NOMO-1 (cell line): ENCODE measurements around the gene PVALEF.

Experiments used
- DNase-seq, 2 experiments: peaks; one replicate each; lab custom pipeline; 2025; ENCODE audit not compliant: unreplicated experiment in 2 of 2; lab: John Stamatoyannopoulos, UW

The PVALEF gene

DNA sequence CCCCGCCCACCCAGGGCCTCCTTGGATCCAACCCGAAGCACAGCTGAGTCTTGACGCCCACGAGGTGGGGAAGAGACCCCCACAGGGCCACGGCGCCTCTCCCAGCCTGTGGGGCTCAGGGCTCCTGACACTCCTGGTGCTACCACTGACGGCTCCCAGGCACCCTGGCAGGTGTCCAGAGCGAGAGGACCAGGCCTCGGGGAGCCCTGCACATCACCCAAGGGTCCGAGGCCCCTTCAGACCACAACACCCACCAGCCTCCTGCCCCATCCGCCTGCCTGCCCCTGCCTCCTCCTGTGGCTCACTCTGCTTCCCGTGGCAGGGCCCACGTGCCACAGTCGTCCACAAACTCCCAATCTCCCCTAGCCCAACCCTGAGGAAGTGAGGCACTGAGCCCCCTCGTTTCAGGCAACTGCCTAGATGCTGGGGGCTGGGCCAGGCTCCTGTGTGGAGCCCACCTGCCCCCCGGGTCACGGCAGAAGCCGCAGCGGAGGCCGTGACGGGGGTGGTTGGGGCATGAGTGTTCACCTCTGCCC, 29.0 kb downstream of the PVALEF start:
- no peak for DNase-seq

DNA sequence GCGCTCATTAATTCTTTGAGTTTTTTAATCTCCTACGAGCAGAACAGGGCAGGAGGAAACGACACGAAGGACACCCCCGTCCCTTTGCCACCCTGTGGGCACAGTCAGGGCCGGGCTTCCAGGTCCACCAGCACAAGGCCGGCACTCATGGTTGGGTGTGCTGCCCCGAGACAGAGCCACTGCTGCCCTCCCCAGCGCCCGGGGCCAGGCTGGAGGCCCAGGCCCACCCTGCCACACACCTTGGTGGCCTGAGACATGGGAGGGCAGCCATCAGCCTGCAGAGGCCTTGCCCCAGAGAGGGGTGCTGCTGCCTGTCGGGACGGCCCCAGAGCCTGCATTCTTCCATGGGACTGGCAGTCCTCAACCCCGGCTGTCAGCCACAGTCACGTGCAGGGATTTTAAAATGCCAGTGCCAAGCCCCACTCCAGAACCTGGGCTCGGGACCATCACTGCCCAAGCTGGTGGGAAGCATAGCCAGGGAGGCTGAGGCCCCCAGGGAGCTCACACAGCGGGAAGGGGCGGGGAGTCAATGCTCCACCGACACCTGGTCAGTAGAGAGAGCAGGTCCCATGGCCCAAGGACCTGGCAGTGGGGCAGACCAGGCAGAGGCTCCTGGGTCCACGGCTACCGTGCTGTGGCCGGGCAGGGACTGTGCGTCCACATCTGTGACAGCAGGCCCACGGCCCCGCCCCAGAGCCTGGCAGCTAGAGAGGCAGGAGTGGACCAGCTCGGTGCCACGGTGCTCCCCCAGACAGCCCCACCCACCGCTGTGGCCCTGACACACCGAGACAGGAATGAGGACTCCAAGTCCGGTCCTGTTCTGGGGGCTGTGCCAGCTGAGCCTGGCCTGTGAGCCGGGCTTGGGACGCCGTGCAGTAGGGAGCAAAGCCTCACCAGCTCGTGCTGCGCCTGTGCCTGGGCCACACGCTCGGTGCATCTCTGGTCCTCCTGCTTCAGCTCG, 29.9 kb downstream of the PVALEF start:
- no peak for DNase-seq

DNA sequence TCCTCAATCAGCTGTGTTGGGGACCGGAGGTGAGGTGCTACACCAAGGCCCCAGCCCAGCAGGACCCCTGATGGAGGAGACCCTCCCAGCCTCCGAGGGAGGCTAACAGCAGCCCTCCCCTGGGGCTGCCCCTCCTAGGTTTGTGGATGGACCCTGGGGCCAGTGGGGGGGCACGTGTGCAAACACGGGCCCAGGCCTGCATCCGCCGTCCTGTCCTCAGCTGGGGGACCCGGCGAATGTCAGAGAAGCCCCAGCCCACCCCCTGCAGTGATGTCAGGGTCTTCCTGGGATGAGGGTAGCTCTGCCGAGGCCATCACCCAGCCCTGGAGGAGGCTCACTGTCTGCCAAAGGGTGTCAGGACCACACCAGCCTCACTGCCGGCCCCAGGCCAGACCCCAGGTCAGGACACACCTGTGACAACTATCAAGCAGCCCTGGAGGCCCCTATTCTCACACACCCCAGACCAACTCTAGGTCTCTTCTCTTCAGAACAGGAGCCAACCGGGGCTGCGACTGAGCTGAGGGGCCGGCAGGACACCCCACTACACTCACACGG, 30.7 kb downstream of the PVALEF start:
- no peak for DNase-seq

DNA sequence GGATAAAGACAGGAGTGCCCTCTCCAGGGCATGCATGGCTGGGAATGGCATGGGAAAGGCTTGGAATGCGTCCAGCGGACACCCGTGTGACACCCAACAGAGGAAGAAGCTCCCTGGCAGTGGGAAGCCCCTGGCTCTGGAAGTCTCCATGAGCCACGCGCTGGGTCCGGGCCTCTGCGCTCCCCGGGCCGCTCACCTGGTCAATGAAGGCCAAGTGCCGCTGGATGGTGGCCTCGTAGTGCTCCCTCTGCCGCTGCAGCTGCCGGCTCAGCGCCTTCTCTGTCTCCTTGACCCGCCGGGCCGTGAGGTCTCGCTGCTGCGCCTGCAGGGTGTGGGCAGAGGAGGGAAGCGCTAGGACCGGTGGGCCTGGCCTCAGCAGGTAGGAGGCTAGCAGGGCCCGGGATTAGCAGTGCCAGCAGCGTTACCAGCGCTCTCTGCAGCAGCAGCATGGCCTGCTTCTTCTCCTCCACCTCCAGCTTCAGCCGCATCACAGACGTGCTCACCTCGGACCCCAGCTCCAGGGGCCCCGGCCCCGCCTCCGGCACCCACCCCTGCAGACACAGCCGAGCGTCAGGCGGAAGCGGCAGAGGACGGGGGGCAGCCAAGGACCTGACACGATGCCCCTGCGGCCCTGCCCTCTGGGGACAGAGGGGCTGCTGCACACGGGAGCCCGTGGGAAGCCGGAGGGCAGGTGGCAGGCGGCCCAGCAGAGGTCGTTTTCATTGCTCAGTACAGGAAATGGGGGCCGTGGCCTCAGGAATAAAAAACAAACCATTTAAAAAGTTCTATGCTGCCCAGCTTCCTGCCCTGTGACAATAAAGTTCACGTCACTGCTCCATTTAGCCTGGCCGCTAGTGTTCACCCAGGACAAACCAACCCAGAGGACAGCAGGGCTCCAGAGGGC, 31.4 kb downstream of the PVALEF start:
- no peak for DNase-seq

DNA sequence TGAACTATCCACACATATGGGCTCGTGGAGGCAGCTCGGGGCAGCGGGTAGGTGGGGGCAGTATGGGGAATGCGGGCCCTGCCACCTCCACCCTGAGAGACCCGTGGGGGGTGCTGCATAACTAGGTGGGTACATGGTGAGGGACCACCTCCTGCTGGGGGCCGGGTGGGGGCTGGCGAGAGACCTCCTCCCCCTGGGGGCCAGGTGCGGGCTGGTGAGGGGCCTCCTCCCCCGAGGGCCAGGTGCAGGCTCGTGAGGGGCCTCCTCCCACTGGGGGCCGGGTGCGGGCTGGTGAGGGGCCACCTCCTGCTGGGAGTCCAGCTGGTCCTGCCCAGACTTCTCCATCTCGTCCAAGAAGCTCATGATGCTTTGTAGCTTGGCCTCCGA, 32.1 kb downstream of the PVALEF start:
- no peak for DNase-seq

DNA sequence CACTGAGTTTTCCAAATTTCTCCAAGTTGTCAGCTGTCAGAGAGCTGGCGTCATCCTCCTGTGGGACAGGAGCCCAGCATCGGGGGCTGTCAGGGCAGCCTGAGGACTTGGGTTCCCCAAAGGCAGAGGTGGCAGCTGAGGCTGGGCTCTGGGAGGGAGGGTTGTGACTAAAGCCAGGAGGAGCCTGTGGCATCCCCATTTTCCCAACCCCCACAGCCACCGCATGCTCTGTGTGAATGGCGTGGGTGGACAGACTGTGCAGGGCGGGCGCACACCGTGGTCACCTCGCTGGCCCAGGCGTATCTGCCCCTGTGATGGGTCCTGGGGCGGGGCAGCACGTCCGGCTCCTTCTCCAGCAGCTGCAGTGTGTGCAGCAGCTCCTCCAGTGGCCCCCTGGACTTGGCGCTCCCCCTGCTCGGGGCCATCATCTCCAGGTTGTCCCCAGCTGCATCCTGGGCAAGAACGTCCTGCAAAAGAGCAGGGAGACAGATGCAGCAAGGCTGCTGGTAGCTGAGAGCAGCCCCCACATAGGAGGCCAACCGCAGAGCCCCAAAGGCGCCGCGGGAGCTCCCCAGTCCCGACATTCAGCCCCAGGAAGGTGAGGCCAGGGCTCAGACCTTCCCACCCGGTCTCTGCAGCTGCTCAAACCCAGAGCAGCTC, 32.7 kb downstream of the PVALEF start:
- DNase-seq: no peak

DNA sequence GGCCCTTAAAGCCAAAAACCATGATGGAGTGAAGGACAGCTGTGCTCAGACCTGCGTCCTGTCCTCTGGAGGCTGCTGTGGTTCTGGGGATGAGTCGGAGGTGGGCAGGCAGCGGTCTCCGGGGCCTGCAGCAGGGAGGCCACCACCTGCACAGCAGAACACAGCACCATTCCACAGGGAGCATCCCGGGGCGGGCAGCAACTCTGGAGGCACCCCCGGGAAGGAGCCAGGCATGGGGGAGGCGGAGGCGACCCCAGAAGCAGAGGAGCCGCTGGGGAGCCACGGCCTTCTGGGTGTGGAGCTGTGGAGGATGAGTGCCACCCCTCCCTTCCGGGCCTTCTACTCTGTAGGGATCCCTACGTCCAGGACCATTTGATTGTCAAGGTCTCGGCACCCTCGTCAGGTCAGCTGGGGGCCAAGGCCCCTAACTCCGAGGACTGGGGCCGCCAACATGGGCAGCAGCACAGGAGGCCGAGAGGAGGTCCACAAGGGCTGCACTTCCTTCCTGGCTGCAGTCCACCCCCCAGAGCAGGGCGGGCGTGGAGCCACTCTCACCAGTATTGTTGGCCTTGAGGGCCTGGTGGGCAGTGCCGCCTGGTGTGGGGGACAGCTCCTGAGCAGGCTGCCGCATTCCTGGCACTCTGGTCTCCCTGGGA, 33.6 kb downstream of the PVALEF start:
- DNase-seq: no peak

DNA sequence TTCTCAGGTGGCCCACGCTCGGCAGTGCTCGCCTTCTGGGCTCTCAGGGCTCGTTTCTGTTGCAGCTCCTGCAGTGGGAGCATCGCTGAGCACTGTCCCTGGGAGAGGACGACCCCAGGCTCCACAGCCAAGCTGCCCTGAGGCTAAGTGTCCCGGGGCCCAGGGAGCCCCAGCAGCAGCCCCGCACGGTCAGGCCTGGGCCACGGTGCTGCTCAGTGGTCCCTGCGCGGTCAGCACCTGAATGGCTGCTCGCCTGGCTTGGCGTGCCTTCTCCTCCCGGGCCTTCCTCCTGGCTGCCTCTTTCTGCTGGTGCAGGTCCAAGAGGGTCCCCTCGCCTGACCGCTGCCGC, 34.1 kb downstream of the PVALEF start:
- no peak for DNase-seq

DNA sequence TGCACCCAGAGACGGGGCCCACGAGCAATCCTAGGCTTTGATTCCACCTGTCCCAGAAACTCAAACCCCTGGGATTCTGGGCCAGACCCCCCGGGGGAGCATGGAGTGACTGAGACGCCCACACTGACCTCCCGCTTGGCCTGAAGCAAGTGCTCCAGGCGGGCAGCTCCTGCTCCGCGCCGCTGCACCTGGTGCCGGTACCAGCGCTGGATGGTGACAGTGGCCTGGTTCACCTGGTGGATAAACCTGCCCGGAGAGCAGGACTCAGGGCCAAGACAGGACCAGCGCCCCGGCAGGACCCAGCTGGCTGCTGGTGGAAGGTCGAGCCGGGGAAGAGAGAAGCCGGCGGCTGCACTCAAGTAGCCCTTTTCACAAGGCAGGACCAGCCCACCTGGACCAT, 34.9 kb downstream of the PVALEF start:
- no peak for DNase-seq

DNA sequence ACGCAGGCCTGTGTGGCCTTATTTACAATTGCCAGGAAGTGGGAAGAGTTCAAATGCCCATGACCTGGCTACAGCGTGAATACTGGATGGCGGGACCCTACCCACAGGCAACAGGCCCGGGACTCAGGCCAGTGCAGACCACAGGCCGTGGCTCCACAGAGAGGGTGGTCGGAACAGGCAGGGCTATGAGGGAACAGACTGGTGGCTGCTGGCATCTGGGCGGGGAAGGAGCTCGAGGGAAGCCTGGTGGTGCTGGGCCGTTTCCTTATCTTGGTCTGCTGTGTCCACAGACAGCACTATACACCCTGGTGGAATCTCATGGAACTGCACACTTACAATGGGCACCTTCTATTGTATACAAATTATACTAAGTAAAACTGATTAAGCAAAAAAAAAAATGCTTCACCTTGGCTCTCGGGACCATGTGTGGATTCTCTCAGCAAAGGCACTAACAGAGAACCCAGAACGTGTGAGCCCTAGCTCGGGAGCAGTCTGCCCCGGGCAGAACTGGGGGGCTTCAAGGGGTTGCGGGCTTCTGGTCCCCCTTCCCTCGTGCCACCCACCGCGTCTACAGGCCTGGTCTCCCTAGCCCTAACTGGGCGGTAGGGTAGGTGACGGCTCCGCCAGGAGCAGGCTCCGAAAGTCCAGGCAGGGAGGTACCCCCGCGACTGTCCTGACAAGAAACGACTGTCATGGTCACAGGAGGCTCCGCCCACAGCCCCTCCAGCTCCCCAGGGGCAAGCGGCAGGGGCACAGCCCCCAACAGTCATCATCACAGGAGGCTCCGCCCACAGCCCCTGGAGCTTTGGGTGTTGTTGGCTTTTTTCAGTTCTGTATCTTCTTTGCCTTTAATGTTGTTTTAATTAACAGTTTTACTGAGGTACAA, 35.6 kb downstream of the PVALEF start:
- peak; percentile 10 to 31 for DNase-seq

DNA sequence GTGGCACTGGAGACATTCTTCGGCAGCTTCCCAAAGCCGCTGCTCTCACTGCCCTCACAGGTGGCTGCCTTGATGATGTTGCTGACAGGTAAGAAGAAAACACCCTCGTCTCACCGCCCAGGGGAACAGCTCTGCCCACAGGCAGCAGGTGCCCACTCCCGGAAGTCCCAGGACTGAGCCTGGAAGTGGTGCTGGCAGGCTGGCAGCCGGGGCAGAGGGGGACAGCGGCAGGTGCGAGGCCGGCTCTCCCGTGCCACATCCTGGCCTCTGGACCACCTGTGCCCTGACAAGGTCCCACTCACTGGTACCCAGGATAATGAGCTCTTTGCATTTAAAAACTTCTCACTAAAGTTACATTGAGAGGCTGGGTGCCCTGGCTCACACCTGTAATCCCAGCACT, 37.0 kb downstream of the PVALEF start:
- DNase-seq: no peak

DNA sequence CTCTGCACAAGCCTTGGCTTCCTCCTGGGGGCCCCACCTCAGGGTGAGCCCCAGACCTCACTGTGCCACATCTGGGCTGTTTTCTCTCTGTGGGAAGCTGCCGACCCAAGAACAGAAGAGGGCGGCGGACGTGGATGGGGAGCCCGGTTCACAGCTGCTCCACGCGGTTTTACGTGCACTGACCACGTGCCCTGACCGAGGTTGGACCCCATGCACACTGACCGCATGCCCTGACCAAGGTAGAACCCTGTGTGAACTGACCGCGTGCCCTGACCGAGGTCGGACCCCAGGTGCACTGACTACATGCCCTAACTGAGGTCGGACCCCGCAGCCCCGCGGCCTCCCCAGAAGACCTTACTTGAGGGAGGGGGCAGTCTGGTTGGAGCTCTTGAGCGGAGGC, 37.8 kb downstream of the PVALEF start:
- DNase-seq: no peak

DNA sequence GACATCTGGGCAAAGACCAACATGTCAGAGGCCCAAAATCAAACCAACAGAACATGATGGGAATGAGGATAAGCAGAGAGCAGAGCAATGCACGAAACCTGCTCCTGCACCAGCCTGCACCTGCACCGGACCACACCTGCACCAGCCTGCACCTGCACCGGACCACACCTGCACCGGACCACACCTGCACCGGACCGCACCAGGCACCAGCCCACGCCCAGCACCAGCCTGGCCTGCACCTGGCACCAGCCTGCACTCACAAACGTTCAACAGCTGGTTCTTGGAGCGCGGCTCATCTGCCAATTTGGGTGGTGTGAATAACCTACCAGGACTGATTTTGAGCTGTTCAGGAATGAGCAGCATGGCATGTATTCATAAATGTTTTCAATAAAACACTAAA, 39.3 kb downstream of the PVALEF start:
- no peak for DNase-seq

DNA sequence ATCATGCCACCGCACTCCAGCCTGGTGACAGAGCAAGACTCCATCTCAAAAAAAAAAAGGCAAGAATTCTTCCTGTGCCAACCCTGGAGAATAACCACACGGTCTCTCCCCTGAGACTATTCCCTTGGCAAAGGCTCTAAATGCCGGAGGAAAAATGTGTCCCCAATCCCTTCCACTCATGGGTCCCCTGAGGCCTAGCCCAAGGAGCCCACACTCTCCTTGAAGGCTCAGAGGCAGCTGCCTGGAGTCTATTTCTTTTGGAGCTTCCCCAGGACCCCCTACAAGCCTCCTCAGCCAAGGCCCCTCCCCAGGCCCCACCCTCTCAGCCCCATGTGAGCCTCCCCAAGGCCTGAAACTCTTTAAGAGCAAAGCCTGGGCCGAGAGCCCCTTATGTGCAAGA, 40.9 kb downstream of the PVALEF start:
- DNase-seq: no peak

DNA sequence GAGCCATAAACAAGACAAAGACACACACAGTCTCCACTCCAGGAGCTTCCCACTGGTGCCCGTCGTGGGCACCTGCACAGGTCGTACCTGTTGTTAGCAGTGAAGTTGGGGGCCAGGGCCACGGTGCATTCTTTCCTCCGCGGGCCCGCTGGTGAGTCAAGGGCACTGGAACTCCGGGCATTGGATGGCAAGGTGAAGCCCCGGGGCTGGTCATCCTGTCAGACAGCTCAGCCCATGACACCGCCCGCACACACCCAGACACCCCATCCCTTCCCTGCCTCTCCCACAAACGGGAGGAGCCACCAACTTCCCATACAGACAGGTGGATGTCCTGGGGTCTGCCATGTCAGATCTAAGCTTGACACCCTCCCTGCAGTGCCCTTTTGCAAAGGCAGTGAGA, 41.4 kb downstream of the PVALEF start:
- no peak for DNase-seq

DNA sequence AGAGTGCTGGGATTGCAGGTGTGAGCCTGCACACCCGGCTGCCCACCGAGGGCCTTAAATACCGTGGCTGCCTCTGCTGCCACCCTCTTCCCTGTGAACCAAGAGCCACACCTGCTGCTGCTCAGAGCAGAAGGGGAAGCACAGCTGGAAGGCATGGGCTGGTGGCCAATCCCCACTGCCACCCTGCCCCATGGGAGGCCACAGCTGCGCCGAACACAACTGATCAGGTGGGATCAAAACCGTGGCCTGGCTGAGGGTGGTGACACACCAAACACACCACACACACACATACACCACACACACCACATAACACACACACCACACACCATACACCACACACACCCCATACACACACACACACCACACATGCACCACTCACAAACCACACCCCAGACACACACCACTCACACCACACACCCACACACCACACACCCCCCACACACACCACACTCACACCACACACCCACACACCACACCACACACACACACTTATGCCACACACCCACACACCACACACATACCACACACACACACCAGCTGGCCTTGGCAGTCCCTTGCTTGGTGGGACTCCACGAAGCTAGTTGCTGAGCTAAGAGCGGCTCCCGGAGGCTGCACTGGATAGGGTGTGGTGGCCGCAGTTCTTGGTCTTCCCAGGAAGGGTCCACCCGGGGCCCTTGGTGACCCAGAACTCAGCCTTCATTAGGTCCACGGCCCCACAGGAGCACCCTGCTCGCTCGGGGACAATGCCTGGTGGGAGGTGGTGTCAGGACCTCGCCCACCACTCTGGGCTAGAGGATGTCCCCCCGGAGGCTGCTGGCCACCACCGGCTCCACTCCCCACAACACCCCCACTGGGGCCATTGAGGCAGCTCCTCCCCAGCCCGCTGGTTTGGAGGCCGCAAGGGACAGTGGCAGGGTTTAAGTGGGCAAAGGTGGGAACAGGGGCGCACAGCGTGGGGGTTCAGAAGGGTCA, 42.6 kb downstream of the PVALEF start:
- no peak for DNase-seq

DNA sequence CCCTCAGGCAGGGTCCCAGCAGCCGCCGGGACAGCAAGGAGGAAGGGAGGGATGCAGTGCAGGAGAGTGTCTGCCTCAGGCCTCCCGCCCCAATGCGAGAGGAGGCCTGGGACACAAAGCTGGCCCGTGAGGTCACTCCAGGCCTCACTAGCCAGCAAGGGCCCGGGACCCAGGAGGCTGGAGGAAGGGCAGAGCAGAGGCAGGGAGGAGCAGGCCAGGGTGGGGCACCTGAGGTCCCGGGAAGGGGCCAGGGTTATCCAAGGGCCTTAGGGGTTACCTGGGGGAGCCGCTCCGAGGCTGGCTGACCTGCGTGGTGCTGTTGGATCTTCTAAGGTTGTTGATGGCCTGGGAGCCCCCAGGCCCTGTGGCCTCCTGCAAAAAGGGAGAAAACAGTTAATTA, 43.3 kb downstream of the PVALEF start:
- DNase-seq: no peak

DNA sequence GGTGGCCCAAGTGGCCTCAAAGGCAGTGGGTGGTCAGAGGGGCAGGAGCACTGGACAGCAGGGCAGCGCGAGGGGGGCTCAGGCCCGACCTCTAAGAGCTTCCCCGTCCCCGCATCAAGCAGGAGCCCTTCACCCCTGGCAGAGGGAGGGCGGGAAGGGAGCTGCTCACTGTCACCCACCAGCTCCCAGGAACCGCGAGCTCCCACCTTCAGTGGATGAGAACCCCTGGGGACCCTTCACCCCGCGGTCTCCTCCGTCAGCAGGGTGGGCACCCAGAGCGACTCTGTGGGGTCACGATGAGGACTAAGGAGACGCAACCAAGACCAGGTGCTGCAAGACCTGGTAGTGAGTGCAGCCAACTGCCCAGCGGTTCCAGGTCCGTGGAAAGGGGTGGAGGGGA, 43.8 kb downstream of the PVALEF start:
- no peak for DNase-seq
